ENCODE measurements around the gene NCAPD2. TPM values are rescaled to one million over a fixed set of nuclear protein-coding genes. Genes with fewer than 3 reads are reported as not detected.
A peak's percentile ranks its signal among the peaks of the same experiment; 100 is the strongest.
"Not testable (repeated sequence)": the region's sequence is repeated elsewhere in the genome, so short reads cannot be mapped to it uniquely, and the experiment has no call there.

The NCAPD2 gene
- total RNA-seq, 1 experiment from 2014 or later = 204 TPM

- intact Hi-C loops (cut with micrococcal nuclease; ENCODE audit: unreplicated experiment) = no loop called here
- no peaks in the 10 kb centered on the region for H3K9me3 Mint-ChIP-seq (ENCODE audit: unreplicated experiment)
- peak in 1 of 2 experiments; percentile 31 for DNase-seq
- H3K4me3 Mint-ChIP-seq (ENCODE audit: unreplicated experiment) = no peak overlapping the region
- no peaks in the 10 kb centered on the region for H3K27me3 Mint-ChIP-seq (ENCODE audit: insufficient read depth, unreplicated experiment)
- ChIA-PET CTCF (interaction anchor here (0.9 to 3.9 kb wide), 10 partner anchors 23 to 138 kb away, joined by 3 to 45 read pairs (median 6); partner anchors contain the start of genes SCNN1A and TNFRSF1A), POLR2A (no interaction called here)
- Histone ChIP-seq H3K36me3 (ENCODE audit: control insufficient read depth, insufficient read depth, low read length) (peaks cover 3% of the 10 kb centered on the region; the same call in 1 of the 2 replicates), H3K4me3 (ENCODE audit: low read depth, low read length) (no peak overlapping the region), H3K4me1 (no peaks in the 10 kb centered on the region), H3K9me3 (no peaks in the 10 kb centered on the region), H3K27me3 (replicated peaks; ENCODE audit: control insufficient read depth, insufficient read depth, low read length) (no peaks in the 10 kb centered on the region)
- no peak overlapping the region for H3K27ac Mint-ChIP-seq (ENCODE audit: unreplicated experiment)
- TF ChIP-seq CTCF (IDR thresholded peaks at IDR 0.05; ENCODE audit: insufficient read depth in 1 of 2, low read depth in 1 of 2, low read length in 1 of 2, severe bottlenecking in 1 of 2, unreplicated experiment in 1 of 2) = no peak
- H3K36me3 Mint-ChIP-seq (ENCODE audit: insufficient read depth, unreplicated experiment) = no peaks in the 10 kb centered on the region
- BruUV-seq (replicated peaks) = no TSS peak
- H3K4me1 Mint-ChIP-seq (ENCODE audit: low read depth, unreplicated experiment) = no peaks in the 10 kb centered on the region
Observed at GRCh38 chr12:6464531-6464930, 29.4 kb upstream of the NCAPD2 start.

GRCh38 chr12:6465467-6466183, 28.3 kb upstream of the NCAPD2 start:
- H3K9me3 ChIP-seq = no peaks in the 10 kb centered on the region
- ChIA-PET CTCF (interaction anchor here (0.5 to 3.9 kb wide), 33 partner anchors 8 to 156 kb away, joined by 3 to 45 read pairs (median 5); partner anchors contain the start of genes LTBR, MRPL51, SCNN1A and TAPBPL), POLR2A (interaction anchor here (0.6 to 0.8 kb wide), 4 partner anchors 68 to 139 kb away, joined by 3 read pairs; partner anchors contain the start of gene LTBR)
- Mint-ChIP-seq H3K27ac (ENCODE audit: unreplicated experiment) (no peak overlapping the region), H3K4me1 (ENCODE audit: low read depth, unreplicated experiment) (no peaks in the 10 kb centered on the region), H3K27me3 (ENCODE audit: insufficient read depth, unreplicated experiment) (no peaks in the 10 kb centered on the region), H3K9me3 (ENCODE audit: unreplicated experiment) (no peaks in the 10 kb centered on the region), H3K36me3 (ENCODE audit: insufficient read depth, unreplicated experiment) (peaks cover 4% of the 10 kb centered on the region), H3K4me3 (ENCODE audit: unreplicated experiment) (no peak overlapping the region)
- H3K27me3 ChIP-seq (replicated peaks; ENCODE audit: control insufficient read depth, insufficient read depth, low read length) = no peaks in the 10 kb centered on the region
- H3K36me3 ChIP-seq (ENCODE audit: control insufficient read depth, insufficient read depth, low read length) = peaks cover 3% of the 10 kb centered on the region; the same call in 1 of the 2 replicates
- no peaks in the 10 kb centered on the region for H3K4me1 ChIP-seq
- BruUV-seq (replicated peaks) = no TSS peak
- H3K4me3 ChIP-seq (ENCODE audit: low read depth, low read length) = no peak overlapping the region
- intact Hi-C loops (cut with micrococcal nuclease; ENCODE audit: unreplicated experiment) = loop anchor here (1.0 kb wide), 2 partner anchors 42 to 142 kb away; no protein-coding TSS in a partner anchor
- TF ChIP-seq CTCF (IDR thresholded peaks at IDR 0.05; ENCODE audit: insufficient read depth in 1 of 2, low read depth in 1 of 2, low read length in 1 of 2, severe bottlenecking in 1 of 2, unreplicated experiment in 1 of 2) = peak; percentile 90 to 97
- peak; percentile 64 to 80 for DNase-seq

GRCh38 chr12:6466184-6466573, 27.7 kb upstream of the NCAPD2 start:
- no peak overlapping the region for H3K4me3 Mint-ChIP-seq (ENCODE audit: unreplicated experiment)
- H3K4me1 ChIP-seq = no peaks in the 10 kb centered on the region
- no peaks in the 10 kb centered on the region for H3K4me1 Mint-ChIP-seq (ENCODE audit: low read depth, unreplicated experiment)
- POLR2A ChIA-PET = interaction anchor here (0.8 kb wide), 1 partner anchor 68 kb away, joined by 3 read pairs; no protein-coding TSS in a partner anchor
- H3K36me3 ChIP-seq (ENCODE audit: control insufficient read depth, insufficient read depth, low read length) = peaks cover 3% of the 10 kb centered on the region; the same call in 1 of the 2 replicates
- CTCF ChIA-PET = interaction anchor here (0.7 to 3.9 kb wide), 19 partner anchors 9 to 156 kb away, joined by 3 to 45 read pairs (median 8); partner anchors contain the start of genes SCNN1A and TAPBPL
- H3K4me3 ChIP-seq (ENCODE audit: low read depth, low read length) = no peak overlapping the region
- no TSS peak for BruUV-seq (replicated peaks)
- no peaks in the 10 kb centered on the region for H3K9me3 Mint-ChIP-seq (ENCODE audit: unreplicated experiment)
- DNase-seq = peak in 1 of 2 experiments; percentile 29
- TF ChIP-seq CTCF (IDR thresholded peaks at IDR 0.05; ENCODE audit: insufficient read depth in 1 of 2, low read depth in 1 of 2, low read length in 1 of 2, severe bottlenecking in 1 of 2, unreplicated experiment in 1 of 2) = no peak
- peaks cover 8% of the 10 kb centered on the region for H3K36me3 Mint-ChIP-seq (ENCODE audit: insufficient read depth, unreplicated experiment)
- H3K27me3 Mint-ChIP-seq (ENCODE audit: insufficient read depth, unreplicated experiment) = no peaks in the 10 kb centered on the region
- H3K9me3 ChIP-seq = no peaks in the 10 kb centered on the region
- no peaks in the 10 kb centered on the region for H3K27me3 ChIP-seq (replicated peaks; ENCODE audit: control insufficient read depth, insufficient read depth, low read length)
- intact Hi-C loops (cut with micrococcal nuclease; ENCODE audit: unreplicated experiment) = no loop called here
- no peak overlapping the region for H3K27ac Mint-ChIP-seq (ENCODE audit: unreplicated experiment)

GRCh38 chr12:6466751-6467150, 27.2 kb upstream of the NCAPD2 start:
- intact Hi-C loops (cut with micrococcal nuclease; ENCODE audit: unreplicated experiment); H3K36me3 ChIP-seq (ENCODE audit: control insufficient read depth, insufficient read depth, low read length); H3K4me3 ChIP-seq (ENCODE audit: low read depth, low read length); H3K27me3 Mint-ChIP-seq (ENCODE audit: insufficient read depth, unreplicated experiment); H3K36me3 Mint-ChIP-seq (ENCODE audit: insufficient read depth, unreplicated experiment); H3K27ac Mint-ChIP-seq (ENCODE audit: unreplicated experiment); BruUV-seq (replicated peaks); H3K4me3 Mint-ChIP-seq (ENCODE audit: unreplicated experiment); H3K27me3 ChIP-seq (replicated peaks; ENCODE audit: control insufficient read depth, insufficient read depth, low read length); H3K4me1 Mint-ChIP-seq (ENCODE audit: low read depth, unreplicated experiment); DNase-seq; H3K9me3 Mint-ChIP-seq (ENCODE audit: unreplicated experiment); H3K9me3 ChIP-seq; H3K4me1 ChIP-seq: not testable (repeated sequence)
- CTCF ChIA-PET = interaction anchor here (1.8 to 2.1 kb wide), 3 partner anchors 71 to 144 kb away, joined by 6 to 16 read pairs (median 14); no protein-coding TSS in a partner anchor
- POLR2A ChIA-PET = interaction anchor here (0.8 kb wide), 1 partner anchor 67 kb away, joined by 3 read pairs; no protein-coding TSS in a partner anchor
